HG03175 (cell line): ENCODE results near the gene BAIAP3.

Experiments used
- ATAC-seq: cut with Tn5 transposase; IDR thresholded peaks from one replicate; pipeline ENCODE4 v1.9.1; 2021; ENCODE audit warnings: mild to moderate bottlenecking, moderate library complexity; ENCODE audit not compliant: unreplicated experiment

Gene BAIAP3

DNA sequence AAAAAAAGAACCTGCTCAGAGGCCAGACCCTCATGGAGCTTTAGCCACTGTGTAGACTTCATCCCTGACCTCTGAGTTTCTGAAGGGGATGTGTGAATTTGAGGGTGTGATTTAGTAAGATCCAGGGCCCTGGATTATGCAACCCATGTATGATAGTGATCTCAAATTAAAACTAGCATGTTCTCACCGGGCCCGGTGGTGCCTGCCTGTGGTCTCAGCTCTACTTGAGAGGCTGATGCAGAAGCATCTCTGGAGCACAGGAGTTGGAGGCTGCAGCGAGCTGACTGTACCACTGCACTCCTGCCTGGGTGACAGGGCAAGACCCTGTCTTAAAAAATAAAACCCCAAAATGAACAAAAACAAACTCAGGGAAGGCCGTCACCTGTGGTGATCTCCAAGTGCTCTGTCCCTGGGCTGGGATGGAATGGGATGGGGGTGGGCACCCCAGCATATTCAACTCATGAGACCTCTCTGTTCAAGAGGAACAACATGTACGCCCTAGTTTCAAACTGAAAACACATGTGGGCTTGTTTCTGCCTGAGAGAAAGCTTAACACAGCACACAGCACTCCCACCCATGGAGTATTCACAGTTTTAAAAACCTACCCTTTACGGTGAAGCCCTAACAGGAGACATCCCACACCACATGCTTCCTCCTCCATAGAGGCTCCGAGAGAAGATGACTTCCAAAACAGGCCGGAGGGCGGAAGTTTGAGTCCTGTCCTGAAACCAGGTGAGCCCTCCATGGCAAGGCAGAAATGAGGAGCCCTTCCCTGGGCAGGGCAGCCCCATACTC is 48.4 kb downstream of the BAIAP3 start:
- no peak for ATAC-seq

DNA sequence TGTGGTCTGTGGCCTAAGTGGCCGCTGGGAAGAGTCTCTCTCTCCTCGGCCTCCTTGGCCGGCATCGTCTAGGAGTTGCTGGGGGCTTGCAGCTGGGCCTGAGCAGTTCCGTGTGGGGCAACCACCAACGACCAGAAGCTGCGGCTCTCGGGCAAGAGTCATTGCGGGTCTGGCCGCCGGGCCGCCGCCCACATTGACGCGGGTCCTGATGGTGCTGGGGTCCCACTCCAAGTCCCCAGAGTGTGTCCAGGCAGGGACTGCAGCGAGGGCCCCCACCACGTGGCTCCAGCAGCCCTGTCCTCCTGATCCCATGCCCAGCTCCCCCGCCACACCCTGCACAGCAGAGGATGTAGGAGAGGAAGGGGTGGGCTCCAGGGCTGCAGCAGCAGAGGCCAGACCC is 50.1 kb downstream of the BAIAP3 start:
- no peak for ATAC-seq

DNA sequence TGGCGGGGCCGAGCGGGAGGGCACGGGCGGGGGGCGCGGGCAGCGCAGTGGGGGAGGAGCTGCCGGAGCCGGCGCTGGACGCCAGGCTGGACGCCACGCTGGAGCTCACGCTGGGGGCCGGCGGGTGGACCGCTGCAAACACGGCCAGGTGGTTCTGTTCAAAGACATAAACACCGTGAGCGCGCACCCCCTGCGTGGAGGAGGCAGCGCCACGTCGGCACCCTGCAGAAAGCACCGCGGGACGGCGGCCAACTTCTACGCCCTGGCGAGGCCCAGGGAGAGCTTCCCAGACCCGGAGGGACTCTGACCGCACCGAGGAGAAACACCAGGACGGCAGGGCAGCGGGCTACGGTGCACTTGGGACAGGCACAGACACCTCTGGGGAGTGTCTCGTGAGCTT is 51.8 kb downstream of the BAIAP3 start:
- ATAC-seq = no peak

DNA sequence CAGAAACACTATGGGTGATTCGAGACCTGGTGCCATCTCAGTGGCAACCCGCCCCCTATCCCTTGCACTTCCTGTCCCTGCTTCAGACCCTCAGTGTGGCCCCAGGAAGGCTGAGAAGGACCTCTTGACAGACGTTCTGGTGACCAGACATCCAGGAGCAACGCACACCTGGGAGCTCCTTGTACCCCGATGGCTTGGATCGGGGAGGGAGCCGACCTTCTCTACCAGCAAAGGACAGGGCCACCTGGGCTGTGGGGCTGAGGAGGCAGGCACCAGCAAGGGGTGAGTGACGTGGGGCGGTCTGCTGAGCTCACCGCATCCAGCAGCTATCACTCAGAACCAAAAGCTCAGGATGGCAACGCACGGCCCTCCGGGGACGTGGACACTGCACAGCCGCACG is 53.9 kb downstream of the BAIAP3 start:
- ATAC-seq = no peak

DNA sequence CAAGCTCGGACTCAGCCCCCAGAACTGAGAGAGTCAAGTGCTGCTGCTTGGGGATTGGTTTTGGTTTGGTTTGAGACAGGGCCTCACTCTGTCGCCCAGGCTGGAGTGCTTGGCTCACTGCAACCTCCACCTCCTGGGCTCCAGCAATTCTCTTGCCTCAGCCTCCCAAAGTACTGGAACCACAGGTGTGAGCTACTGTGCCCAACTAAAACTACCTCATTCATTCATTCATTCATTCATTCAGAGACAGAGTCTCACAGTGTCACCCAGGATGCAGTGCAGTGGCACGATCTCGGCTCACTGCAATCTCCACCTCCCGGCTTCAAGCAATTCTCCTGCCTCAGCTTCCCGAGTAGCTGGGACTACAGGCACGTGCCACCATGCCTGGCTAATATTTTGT is 56.3 kb downstream of the BAIAP3 start:
- no peak for ATAC-seq

DNA sequence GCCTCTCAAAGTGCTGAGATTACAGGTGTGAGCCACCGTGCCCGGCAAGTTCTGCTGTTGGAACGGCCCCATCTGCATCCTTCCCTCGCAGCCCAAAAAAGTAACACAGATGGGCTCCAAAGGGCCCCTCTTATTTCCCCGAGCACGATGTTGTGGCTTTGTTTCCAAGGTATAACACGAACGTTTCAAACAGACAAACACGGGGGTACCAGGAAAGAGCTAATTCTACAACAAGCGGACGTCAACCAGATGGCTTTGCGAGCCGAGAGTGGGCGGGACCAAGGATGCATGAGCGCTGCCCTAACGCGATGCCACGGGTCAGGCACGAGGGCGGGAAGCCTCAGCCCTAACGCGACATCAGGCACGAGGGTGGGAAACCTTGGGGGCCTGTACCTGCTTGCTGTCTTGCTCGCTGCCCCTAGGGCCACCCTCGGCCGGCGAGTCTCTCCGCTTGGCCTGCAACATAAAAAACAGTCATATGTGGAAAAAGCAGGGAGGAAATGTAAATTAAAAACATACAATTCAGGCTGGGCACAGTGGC is 56.9 kb downstream of the BAIAP3 start:
- ATAC-seq = no peak

DNA sequence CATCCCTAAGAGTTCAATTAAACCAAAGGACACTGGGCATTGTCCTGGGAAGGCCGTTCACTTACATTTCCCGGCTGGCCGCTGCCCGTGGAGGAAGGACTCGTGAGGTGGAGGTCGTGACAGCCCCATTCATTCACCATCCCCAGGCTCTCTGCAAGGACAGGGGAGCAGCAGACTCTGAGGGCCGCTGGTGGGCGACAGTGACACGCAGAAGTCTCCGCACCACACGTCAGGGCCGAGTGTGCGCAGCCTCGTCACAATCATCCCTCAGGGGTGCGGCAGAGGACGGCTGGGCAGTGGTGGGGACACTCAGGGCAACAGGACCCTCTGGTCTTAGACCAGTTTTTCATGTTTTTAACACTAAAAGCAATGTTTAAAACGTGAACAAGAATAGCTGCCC is 59.4 kb downstream of the BAIAP3 start:
- ATAC-seq = no peak

DNA sequence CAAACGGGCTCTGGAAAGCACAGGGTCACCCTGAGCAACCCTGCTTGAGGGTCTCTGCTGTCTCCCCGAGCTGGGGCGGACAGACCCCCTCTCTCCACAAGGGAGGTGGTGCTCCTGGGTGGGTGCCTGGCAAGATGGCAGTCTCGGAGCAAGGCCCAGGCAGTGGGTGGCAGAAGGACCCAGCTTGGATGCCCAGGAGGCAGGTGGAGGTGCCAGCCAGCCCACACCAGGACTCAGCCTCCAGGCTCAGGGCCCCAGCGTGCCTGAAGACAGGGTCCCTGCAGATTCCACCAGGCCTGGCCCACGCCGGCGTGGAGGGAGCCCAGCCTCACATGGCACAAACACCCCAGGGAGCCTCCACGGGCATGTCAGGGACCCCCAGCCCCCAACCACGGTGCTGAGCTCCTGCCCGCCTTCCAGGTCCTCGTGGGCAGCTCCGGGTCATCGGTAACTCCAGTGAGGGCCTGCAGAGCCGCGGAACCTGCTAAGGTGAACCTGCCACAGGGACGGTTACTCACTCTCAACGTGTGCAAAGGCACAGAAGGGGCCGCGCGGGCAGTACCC is 60.2 kb downstream of the BAIAP3 start:
- no peak for ATAC-seq

DNA sequence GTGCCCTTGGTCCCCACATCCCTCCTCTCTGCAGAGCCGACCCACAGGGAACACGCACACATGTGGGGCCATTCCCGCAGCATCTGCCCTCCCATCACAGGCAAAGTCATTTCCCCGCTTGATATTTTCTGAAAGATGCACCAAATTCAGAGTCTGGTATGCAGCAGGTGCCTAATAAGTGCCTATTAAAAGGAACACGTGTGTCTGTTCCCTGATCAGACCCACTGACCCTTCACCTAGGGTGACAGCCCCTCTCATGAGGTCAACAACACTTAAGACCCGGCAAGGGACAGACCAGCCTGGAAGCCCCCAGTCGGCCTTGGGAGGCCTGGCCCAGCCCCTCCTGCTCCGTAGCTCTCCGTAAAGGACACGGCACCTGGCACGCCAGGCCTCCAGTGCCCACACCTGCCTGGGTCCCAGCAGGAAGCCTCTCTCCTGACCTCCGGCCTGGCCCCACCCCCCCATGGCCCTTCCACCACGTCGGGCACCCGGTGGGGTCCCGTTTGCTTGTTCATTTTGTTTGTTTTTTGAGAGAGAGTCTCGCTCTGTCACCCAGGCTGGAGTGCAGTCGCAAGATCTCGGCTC is 61.0 kb downstream of the BAIAP3 start:
- ATAC-seq = no peak

DNA sequence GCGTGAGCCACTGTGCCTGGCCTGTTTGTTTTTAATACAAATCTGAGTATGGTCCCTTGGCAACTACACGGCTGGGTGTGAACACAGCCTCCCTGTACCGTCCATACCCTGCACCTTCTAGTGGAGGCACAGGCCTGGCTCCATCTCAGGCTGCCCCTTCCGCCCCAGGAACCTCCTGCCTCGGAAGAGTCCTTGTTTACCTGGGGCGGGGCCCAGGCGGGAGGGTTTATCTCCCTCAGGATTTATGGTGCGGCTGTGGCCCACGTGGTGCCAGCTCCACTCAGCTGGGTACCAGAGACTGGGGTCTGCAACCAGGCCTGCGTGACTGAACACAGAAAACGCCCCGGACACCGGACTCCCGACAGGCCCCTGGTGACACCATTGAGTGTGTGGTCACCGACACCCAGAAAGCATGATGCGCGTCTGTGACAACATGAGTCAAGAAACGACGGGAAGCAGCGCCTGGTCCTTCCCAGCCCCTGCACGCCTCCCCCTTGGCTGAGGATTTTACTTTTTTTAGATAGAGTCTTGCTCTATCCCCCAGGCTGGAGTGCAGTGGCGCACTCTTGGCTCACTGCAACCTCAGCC is 62.1 kb downstream of the BAIAP3 start:
- no peak for ATAC-seq

DNA sequence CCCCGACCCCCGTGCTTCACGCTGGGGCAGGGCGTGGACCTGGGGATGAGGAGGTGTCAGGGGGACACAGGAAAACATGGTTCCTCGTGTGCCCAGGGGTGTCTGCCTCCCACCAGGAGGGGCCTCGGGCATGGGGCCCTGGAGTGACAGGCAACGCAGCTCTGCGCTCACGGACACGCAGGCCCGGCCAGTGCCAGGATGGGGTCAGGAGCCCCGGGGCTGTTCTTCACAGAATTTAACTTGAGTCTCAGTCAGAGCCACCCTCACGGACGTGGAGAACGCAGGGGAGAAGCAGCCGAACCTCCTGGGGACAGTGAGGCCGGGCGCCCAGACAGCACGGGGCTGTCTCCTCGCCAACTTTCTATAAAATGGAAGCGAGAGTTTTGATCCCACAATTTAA is 64.3 kb downstream of the BAIAP3 start:
- ATAC-seq = no peak

DNA sequence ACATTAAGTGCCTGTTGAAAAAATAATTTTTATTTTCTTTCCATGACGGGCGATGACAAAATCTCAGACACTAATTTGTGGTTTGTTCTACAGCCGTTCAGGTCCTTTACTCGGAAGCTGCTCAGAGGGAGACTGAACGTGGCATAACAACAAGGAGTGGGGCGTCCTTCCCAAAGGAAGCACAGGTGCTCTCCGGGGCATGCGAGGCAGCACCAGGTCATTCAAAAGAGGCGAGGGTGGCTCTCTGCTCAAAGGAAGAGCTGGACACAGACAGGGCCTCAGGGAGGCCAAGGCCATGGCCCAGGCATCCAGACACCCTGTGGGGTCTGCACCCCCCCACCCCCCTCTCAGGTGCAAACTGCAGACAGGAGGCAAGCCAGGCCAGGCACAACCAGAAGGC is 64.9 kb downstream of the BAIAP3 start:
- ATAC-seq = no peak
